ENCODE results near the gene CCDC142.

- peak; percentile 52 to 95 (median 88) for TF ChIP-seq CTCF (IDR thresholded peaks at IDR 0.05)
- peak in 1 of 2 donors; percentile 54 for TF ChIP-seq POLR2A (IDR thresholded peaks at IDR 0.05)
Observed at GRCh38 chr2:74482801-74483674, at the start of gene CCDC142, which contains the start of gene TTC31.

All from thyroid gland (tissue), 4 donors.